ENCODE results near the gene GABBR2.

GABBR2 gene

GRCh38 chr9:98567540-98568233 lies 141.0 kb downstream of the GABBR2 start:
- DNase-seq = no peak

GRCh38 chr9:98565152-98566135 lies 143.3 kb downstream of the GABBR2 start:
- DNase-seq = no peak

GRCh38 chr9:98564714-98565113 lies 144.0 kb downstream of the GABBR2 start:
- no peak for DNase-seq

GRCh38 chr9:98563988-98564387 lies 144.7 kb downstream of the GABBR2 start:
- no peak for DNase-seq

- no peak for DNase-seq
These were observed 145.4 kb downstream of the GABBR2 start for GRCh38 chr9:98563212-98563907.

GRCh38 chr9:98559561-98559960 lies 149.2 kb downstream of the GABBR2 start:
- no peak for DNase-seq

GRCh38 chr9:98558575-98558974 lies 150.2 kb downstream of the GABBR2 start:
- no peak for DNase-seq

- DNase-seq = no peak
These were observed 152.2 kb downstream of the GABBR2 start for GRCh38 chr9:98556511-98556910.

- DNase-seq = no peak
These were observed 152.9 kb downstream of the GABBR2 start for GRCh38 chr9:98555651-98556465.

- no peak for DNase-seq
These were observed 154.0 kb downstream of the GABBR2 start for GRCh38 chr9:98554752-98555151.

GRCh38 chr9:98552331-98552730 lies 156.4 kb downstream of the GABBR2 start:
- DNase-seq = no peak

GRCh38 chr9:98551511-98552286 lies 157.0 kb downstream of the GABBR2 start:
- no peak for DNase-seq

GRCh38 chr9:98550206-98550820 lies 158.4 kb downstream of the GABBR2 start:
- no peak for DNase-seq

- no peak for DNase-seq
These were observed 159.3 kb downstream of the GABBR2 start for GRCh38 chr9:98549401-98549800.

- no peak for DNase-seq
These were observed 161.1 kb downstream of the GABBR2 start for GRCh38 chr9:98547606-98548005.

GRCh38 chr9:98545021-98545420 lies 163.7 kb downstream of the GABBR2 start:
- no peak for DNase-seq

GRCh38 chr9:98541684-98542230 lies 167.0 kb downstream of the GABBR2 start:
- DNase-seq = no peak

GRCh38 chr9:98540476-98540875 lies 168.3 kb downstream of the GABBR2 start:
- no peak for DNase-seq

GRCh38 chr9:98539954-98540353 lies 168.8 kb downstream of the GABBR2 start:
- no peak for DNase-seq

GRCh38 chr9:98538626-98539031 lies 170.1 kb downstream of the GABBR2 start:
- no peak for DNase-seq

- no peak for DNase-seq
These were observed 170.5 kb downstream of the GABBR2 start for GRCh38 chr9:98538203-98538602.

All from CD4-positive, alpha-beta T cell treated with Interleukin-12 subunit alpha and Interleukin-12 subunit beta, for 1 hour (primary cell).